SH-SY5Y (cell line): ENCODE results near the gene TMEM181.

Experiments
- GATA2 ChIP-seq: IDR thresholded peaks from 2 replicates; pipeline ENCODE4 v1.6.1; 2011; ENCODE audit warnings: mild to moderate bottlenecking, low read depth, low read length
- GATA3 ChIP-seq: IDR thresholded peaks from 2 replicates; pipeline ENCODE4 v1.6.1; 2011; ENCODE audit warnings: low read depth, mild to moderate bottlenecking, low read length, moderate library complexity

GRCh38 chr6:158628542-158628941, 68.7 kb downstream of the TMEM181 start:
- TF ChIP-seq GATA3 (no peak), GATA2 (no peak)
